Activated naive CD8-positive, alpha-beta T cell (primary cell): ENCODE data around the gene GNA14.
"Not testable (repeated sequence)": the region's sequence is repeated elsewhere in the genome, so short reads cannot be mapped to it uniquely, and the experiment has no call there.

Source experiments
- H3K27ac Mint-ChIP-seq: one replicate; pipeline ENCODE4 v1.8.0; 2021; ENCODE audit warnings: mixed read lengths
- H3K27me3 Mint-ChIP-seq: one replicate; pipeline ENCODE4 v1.8.0; 2021; ENCODE audit warnings: mixed read lengths
- H3K36me3 Mint-ChIP-seq: one replicate; pipeline ENCODE4 v1.8.0; 2021; ENCODE audit warnings: mixed read lengths
- H3K4me1 Mint-ChIP-seq: one replicate; pipeline ENCODE4 v1.8.0; 2021; ENCODE audit warnings: low read depth, mixed read lengths
- H3K4me3 Mint-ChIP-seq: one replicate; pipeline ENCODE4 v1.8.0; 2021; ENCODE audit warnings: mild to moderate bottlenecking, mixed read lengths
- H3K9me3 Mint-ChIP-seq: one replicate; pipeline ENCODE4 v1.8.0; 2021; ENCODE audit warnings: low read depth, mixed read lengths

The GNA14 gene

DNA sequence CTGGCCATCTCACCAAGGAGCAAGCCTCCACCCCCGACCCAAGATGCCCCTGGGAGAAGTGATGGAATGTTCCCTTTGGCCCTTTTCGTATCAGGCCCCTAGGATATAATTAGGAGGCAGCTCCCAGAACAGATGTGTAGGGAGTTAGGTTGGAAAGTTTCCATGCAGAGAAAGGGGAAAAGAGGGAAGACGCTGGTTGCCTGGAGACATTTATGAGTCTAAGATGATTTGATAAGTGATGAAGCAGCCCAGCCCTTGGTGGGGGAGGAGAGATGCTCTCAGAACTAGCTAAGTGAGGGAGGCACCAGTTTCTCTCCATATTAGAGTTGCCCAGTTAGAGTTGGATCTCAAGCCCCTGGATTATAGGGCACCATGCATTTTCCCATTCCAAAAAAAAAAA lies 137.5 kb downstream of the GNA14 start:
- Mint-ChIP-seq H3K27me3 (no peaks in the 10 kb centered on the region), H3K36me3 (no peaks in the 10 kb centered on the region), H3K27ac (no peak overlapping the region), H3K4me1 (peaks cover 2% of the 10 kb centered on the region), H3K4me3 (no peak overlapping the region), H3K9me3 (no peaks in the 10 kb centered on the region)

DNA sequence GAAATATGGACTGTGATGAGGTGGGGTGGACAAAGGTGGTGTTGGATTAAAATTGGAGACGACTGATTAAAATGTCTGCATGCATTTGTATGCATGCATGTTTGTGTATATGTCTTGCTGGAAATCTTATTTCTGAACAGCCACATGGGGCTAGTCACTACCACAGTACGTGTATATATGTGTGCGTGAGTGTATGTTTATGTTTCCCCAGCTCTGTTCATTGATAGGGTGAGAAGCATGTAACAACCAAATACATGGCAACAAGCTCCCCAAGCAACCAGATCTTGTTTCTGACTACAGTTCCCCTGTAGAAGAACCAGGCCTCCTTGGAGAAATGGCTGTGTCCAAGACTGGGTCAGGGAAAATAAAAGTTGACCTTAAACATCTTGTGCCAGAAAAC lies 139.7 kb downstream of the GNA14 start:
- Mint-ChIP-seq H3K36me3 (no peaks in the 10 kb centered on the region), H3K4me1 (no peaks in the 10 kb centered on the region), H3K27ac (no peak overlapping the region), H3K4me3 (no peak overlapping the region), H3K27me3 (peaks cover 2% of the 10 kb centered on the region), H3K9me3 (no peaks in the 10 kb centered on the region)

DNA sequence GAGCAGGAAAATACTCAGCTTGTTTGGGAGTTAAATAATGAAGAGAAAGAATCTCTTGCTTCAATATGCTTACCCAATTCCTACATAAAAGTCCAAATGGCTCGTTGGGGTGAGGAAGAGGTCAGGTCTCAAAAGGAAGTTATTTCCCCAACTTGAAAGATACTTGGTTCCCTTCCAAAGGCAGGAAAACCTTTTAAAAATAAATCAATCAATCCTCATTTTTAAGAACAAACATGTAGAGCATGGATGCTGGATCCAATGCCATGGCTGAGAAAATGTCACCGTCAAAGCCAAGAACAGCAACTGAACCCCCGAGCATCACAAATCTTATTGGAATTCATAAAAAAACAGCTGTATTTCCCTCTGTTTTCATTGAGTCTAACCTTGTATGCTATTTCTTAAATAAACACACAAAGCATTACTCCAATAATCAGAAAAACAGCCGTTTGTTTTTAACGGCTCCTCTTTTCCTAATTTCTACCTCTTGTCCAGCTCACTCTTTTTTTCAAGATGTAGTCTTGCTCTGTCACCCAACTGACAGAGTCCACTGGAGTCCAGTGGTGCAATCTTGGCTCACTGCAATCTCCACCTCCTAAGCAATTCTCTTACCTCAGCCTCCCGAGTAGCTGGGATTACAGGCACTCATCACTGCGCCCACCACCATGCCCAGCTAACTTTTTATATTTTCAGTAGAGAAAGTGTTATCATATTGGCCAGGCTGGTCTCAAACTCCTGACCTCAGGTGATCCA lies 140.7 kb downstream of the GNA14 start:
- H3K4me3 Mint-ChIP-seq = no peak overlapping the region
- no peaks in the 10 kb centered on the region for H3K9me3 Mint-ChIP-seq
- no peaks in the 10 kb centered on the region for H3K4me1 Mint-ChIP-seq
- H3K27me3 Mint-ChIP-seq = peaks cover 2% of the 10 kb centered on the region
- no peaks in the 10 kb centered on the region for H3K36me3 Mint-ChIP-seq
- no peak overlapping the region for H3K27ac Mint-ChIP-seq

GRCh38 chr9:77505232-77505631 lies 142.9 kb downstream of the GNA14 start:
- H3K27ac Mint-ChIP-seq = no peak overlapping the region
- no peaks in the 10 kb centered on the region for H3K9me3 Mint-ChIP-seq
- no peaks in the 10 kb centered on the region for H3K4me1 Mint-ChIP-seq
- no peaks in the 10 kb centered on the region for H3K36me3 Mint-ChIP-seq
- H3K4me3 Mint-ChIP-seq = no peak overlapping the region
- H3K27me3 Mint-ChIP-seq = peaks cover 2% of the 10 kb centered on the region

DNA sequence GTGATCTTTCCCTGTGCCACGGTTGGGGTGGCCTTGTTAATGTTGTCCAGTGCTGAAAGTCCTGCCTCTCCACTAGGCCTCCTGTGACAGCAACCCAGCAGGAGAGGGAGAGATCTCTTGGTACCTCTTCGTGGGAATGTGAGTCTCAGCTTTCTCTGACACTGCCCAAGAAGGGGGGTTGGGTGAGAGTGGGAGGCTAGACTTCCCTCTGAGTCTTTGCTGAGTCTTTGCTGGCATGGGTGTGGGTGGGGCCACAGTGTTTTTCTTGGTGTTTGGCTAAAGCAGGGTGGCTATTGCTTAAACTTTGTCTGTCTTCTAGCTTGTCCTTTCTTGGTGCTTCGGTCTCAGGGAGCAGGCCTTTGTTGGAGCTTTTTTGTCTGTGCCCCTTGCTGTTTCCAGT lies 145.6 kb downstream of the GNA14 start:
- H3K27ac Mint-ChIP-seq = no peak overlapping the region
- no peaks in the 10 kb centered on the region for H3K9me3 Mint-ChIP-seq
- no peaks in the 10 kb centered on the region for H3K4me1 Mint-ChIP-seq
- peaks cover 2% of the 10 kb centered on the region for H3K27me3 Mint-ChIP-seq
- H3K4me3 Mint-ChIP-seq = no peak overlapping the region
- no peaks in the 10 kb centered on the region for H3K36me3 Mint-ChIP-seq

- Mint-ChIP-seq H3K36me3 (no peaks in the 10 kb centered on the region), H3K27me3 (no peaks in the 10 kb centered on the region), H3K4me3 (no peak overlapping the region), H3K4me1 (no peaks in the 10 kb centered on the region), H3K9me3 (no peaks in the 10 kb centered on the region), H3K27ac (no peak overlapping the region)
Observed at GRCh38 chr9:77498891-77499290, 149.2 kb downstream of the GNA14 start.

GRCh38 chr9:77497322-77498198 lies 150.6 kb downstream of the GNA14 start:
- Mint-ChIP-seq H3K27me3 (no peaks in the 10 kb centered on the region), H3K4me1 (no peaks in the 10 kb centered on the region)

DNA sequence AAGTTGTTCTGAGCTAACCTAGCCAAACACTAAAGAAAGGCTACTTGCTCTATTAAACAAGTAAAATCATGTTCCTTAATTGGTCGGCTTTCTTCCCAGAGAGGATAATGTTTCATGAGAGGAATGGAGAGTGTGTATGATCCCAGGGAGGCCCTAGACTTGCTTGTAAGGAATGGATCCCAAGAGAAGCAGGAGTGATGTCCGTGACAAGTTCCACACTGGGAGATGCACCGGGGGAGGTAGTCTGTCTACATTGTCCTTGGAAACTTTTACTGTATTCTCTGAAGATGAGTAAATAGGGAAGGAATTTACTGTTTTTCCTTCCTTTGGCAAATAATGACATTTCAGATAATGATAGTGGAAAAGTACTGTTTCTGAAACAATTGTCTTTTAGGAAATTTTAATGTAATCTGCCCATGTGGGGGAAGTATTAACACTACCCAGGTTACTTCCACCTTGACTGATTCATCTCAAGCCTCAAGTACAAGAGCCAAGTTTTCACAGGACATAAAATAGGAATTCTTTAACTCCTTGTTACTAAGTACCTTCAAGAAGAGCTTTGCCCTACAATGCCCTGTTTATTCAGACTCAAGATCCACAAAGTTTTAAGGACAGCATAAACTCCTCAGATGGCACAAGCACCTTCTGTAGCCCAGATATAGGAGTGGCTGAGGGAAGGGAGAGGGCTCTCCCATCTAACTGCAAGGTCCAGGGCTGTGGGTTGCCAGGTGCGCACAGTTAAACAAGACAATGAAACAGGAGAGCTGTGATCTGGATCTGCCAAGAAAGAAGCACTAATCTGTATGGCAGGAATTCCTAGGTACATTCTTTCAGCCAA lies 152.1 kb downstream of the GNA14 start:
- Mint-ChIP-seq H3K27ac (no peak overlapping the region), H3K36me3 (no peaks in the 10 kb centered on the region), H3K9me3 (peaks cover 10% of the 10 kb centered on the region), H3K27me3 (no peaks in the 10 kb centered on the region), H3K4me1 (no peaks in the 10 kb centered on the region), H3K4me3 (no peak overlapping the region)

More at GRCh38 chr9:77497322-77498198, 150.6 kb downstream of the GNA14 start:
- no peaks in the 10 kb centered on the region for H3K9me3 Mint-ChIP-seq
- no peak overlapping the region for H3K4me3 Mint-ChIP-seq
- H3K36me3 Mint-ChIP-seq = no peaks in the 10 kb centered on the region
- H3K27ac Mint-ChIP-seq = no peak overlapping the region

- not testable (repeated sequence) for H3K27ac Mint-ChIP-seq, H3K27me3 Mint-ChIP-seq, H3K36me3 Mint-ChIP-seq, H3K4me3 Mint-ChIP-seq
- Mint-ChIP-seq H3K9me3 (peaks cover 11% of the 10 kb centered on the region), H3K4me1 (peaks cover 18% of the 10 kb centered on the region)
Observed at GRCh38 chr9:77490279-77490678, 157.8 kb downstream of the GNA14 start.

GRCh38 chr9:77489405-77490163 lies 158.5 kb downstream of the GNA14 start:
- peaks cover 11% of the 10 kb centered on the region for H3K9me3 Mint-ChIP-seq
- H3K36me3 Mint-ChIP-seq, H3K27me3 Mint-ChIP-seq, H3K27ac Mint-ChIP-seq: not testable (repeated sequence)
- peak overlapping the region; percentile 88 for H3K4me3 Mint-ChIP-seq
- peaks cover 18% of the 10 kb centered on the region for H3K4me1 Mint-ChIP-seq

DNA sequence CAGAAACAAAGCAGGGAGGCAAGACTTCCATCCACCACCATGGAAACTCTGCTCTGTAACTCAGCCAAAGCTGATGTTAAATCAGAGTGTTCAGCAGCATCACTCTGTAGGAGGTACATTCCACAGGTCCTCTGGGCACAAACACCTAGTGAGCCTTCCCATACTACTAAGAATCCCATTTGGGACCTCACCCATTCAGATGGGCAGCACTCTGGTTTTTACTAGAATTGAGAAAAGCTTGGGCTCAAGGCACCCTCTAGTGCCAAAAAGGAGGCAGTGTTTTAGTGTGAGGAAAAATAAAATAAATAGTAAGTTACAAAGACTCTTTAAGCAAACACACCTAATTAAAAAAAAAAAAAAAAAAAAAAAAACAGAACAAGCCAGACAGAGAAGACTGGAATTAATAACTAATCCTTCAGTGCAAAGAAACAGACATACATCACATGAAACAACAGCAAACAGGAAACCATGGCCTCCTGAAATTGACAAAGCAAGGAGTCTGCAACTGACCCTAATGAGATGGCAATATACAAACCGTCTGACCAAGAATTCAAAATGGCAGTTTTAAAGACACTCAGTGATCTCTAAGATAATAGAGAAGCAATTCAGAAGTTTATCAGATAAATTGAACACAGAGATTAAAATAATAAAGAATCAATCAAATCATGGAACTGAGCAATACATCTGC lies 159.5 kb downstream of the GNA14 start:
- H3K4me3 Mint-ChIP-seq = peak overlapping the region; percentile 88
- peaks cover 18% of the 10 kb centered on the region for H3K4me1 Mint-ChIP-seq
- peaks cover 3% of the 10 kb centered on the region for H3K36me3 Mint-ChIP-seq
- H3K27ac Mint-ChIP-seq = no peak overlapping the region
- H3K27me3 Mint-ChIP-seq = peaks cover 5% of the 10 kb centered on the region
- H3K9me3 Mint-ChIP-seq = peaks cover 11% of the 10 kb centered on the region

DNA sequence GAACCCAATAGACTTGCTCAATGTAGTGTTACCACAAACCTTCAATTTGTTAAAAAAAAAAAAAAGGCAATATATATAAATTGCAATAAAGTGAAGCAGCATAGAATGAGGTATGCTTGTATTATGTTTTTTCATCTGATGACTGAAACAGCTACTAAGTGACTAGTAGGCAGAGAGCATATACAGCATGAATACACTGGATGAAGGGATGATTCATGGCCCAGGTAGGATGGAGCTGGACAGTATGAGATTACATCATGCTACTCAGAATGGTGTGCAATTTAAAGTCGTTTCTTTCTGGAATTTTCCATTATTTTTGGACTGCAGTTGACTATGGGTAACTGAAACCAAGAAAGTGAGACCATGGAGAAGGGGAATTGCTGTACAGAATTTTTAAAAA lies 161.2 kb downstream of the GNA14 start:
- H3K4me1 Mint-ChIP-seq = peaks cover 18% of the 10 kb centered on the region
- no peak overlapping the region for H3K4me3 Mint-ChIP-seq
- H3K9me3 Mint-ChIP-seq = peaks cover 10% of the 10 kb centered on the region
- H3K27me3 Mint-ChIP-seq = peaks cover 5% of the 10 kb centered on the region
- peaks cover 3% of the 10 kb centered on the region for H3K36me3 Mint-ChIP-seq
- no peak overlapping the region for H3K27ac Mint-ChIP-seq

DNA sequence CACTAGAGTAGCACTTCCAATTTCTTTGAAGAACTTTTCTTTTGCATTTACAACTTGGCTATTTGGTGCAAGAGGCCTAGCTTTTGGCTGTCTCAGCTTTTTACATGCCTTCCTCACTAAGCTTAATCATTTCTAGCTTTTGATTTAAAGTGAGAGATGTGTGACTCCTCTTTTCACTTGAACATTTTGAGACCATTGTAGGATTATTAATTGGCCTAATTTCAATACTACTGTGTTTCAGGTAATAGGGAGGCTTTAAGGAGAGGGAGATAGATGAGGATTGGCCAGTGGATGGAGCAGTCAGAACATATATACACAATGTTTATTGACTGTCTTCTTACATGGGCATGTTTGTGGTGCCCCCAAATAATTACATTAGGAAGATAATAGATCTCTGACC lies 161.7 kb downstream of the GNA14 start:
- Mint-ChIP-seq H3K4me1 (peaks cover 18% of the 10 kb centered on the region), H3K9me3 (peaks cover 5% of the 10 kb centered on the region), H3K36me3 (peaks cover 3% of the 10 kb centered on the region), H3K4me3 (no peak overlapping the region), H3K27me3 (peaks cover 5% of the 10 kb centered on the region), H3K27ac (no peak overlapping the region)
